NCI-H1694 (cell line): Measurements from ENCODE around the gene ATP8B2.
"Not testable (repeated sequence)": the region's sequence is repeated elsewhere in the genome, so short reads cannot be mapped to it uniquely, and the experiment has no call there.

ENCODE experiments used
- DNase-seq: peaks from one replicate; lab custom pipeline; 2025; lab: John Stamatoyannopoulos, UW

Gene ATP8B2, protein sequence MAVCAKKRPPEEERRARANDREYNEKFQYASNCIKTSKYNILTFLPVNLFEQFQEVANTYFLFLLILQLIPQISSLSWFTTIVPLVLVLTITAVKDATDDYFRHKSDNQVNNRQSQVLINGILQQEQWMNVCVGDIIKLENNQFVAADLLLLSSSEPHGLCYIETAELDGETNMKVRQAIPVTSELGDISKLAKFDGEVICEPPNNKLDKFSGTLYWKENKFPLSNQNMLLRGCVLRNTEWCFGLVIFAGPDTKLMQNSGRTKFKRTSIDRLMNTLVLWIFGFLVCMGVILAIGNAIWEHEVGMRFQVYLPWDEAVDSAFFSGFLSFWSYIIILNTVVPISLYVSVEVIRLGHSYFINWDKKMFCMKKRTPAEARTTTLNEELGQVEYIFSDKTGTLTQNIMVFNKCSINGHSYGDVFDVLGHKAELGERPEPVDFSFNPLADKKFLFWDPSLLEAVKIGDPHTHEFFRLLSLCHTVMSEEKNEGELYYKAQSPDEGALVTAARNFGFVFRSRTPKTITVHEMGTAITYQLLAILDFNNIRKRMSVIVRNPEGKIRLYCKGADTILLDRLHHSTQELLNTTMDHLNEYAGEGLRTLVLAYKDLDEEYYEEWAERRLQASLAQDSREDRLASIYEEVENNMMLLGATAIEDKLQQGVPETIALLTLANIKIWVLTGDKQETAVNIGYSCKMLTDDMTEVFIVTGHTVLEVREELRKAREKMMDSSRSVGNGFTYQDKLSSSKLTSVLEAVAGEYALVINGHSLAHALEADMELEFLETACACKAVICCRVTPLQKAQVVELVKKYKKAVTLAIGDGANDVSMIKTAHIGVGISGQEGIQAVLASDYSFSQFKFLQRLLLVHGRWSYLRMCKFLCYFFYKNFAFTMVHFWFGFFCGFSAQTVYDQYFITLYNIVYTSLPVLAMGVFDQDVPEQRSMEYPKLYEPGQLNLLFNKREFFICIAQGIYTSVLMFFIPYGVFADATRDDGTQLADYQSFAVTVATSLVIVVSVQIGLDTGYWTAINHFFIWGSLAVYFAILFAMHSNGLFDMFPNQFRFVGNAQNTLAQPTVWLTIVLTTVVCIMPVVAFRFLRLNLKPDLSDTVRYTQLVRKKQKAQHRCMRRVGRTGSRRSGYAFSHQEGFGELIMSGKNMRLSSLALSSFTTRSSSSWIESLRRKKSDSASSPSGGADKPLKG

DNA sequence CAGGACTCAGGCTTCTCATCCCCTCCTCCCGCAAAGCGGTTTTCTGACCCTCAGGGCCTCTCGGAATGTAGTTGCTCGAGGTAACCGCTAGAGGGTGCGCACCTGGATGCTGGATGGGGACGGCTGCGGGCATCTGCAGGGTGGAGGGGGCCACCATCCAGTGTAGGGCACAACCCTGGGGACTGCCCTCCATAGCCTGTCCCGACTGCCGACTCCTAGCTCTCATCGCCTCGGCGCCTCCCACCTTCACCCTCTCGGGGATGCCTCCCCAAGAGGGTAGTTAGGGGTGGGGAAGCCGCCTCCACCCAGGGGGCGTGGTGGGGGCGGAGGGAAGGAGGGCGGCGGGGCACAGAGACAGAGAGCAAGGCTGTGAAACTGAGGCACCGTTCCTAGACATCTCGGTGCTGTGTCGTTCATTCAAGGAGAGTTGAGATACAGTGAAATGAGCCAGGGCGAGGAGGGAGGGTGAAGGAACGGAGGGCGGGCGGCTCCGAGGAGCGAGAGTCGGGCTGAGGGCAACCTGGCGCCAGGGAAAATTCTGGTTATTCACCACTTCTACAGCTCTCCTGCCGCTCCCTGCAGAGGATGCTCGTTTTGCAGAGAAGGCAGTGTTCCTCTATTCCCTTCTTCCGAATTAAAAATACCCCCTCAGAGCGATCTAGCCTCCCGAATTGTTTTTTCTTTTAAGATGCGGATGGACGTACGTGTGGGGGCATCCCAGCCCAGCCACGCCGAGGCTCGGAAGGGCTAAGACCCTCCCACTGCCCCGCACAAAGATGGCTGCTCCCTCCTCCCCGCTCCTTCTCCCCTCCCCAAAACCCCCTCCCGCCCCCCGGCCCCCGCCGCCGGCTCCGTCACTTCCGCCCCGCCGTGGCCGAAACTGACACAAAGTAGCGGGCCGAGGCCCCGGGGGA lies at the start of gene ATP8B2:
TSS of gene ATP8B2 (plus strand) at position 857 of the 914 bp plus-strand sequence. CDS start 2,617 bp downstream, outside the sequence.
- DNase-seq, result peak; percentile 92

DNA sequence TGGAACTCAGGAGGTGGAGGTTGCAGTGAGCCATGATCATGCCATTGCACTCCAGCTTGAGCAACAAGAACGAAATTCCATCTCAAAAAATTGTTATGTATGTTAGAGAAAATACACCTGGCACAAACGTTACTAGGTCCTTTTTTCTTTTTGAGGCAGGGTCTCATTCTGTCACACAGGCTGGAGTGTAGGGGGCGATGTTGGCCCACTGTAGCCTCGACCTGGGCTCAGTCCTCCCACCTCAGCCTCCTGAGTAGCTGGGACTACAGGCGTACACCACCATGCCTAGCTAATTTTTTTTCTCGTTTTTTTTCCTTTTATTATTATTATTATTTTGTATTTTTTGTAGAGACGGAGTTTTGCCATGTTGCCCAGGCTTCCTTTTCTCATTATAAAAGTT lies 48.5 kb upstream of the ATP8B2 start:
- peak; percentile 11 for DNase-seq

DNA sequence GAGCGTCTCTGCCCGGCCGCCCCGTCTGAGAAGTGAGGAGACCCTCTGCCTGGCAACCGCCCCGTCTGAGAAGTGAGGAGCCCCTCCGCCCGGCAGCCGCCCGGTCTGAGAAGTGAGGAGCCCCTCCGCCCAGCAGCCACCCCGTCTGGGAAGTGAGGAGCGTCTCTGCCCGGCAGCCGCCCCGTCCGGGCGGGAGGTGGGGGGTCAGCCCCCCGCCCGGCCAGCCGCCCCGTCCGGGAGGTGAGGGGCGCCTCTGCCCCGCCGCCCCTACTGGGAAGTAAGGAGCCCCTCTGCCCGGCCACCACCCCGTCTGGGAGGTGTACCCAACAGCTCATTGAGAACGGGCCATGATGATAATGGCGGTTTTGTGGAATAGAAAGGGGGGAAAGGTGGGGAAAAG lies 37.7 kb upstream of the ATP8B2 start:
- not testable (repeated sequence) for DNase-seq

DNA sequence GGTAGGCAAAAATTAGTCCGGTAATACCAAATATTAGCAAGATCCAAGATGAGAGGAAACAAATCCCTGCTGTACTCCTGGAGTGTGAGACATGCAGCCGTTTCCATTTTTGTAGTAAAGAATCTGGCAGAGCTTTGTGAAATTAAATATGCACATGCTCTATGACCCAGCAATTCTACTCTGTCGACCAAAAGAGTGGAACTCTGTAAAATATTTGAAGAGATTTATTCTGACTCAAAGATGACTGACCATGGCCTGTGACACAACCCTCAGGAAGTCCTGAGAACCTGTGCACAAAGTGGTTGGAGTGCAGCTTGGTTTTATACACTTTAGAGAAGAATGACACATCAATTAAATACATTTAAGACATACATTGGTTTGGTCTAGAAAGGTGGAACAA lies 36.7 kb upstream of the ATP8B2 start:
- DNase-seq, result no peak

DNA sequence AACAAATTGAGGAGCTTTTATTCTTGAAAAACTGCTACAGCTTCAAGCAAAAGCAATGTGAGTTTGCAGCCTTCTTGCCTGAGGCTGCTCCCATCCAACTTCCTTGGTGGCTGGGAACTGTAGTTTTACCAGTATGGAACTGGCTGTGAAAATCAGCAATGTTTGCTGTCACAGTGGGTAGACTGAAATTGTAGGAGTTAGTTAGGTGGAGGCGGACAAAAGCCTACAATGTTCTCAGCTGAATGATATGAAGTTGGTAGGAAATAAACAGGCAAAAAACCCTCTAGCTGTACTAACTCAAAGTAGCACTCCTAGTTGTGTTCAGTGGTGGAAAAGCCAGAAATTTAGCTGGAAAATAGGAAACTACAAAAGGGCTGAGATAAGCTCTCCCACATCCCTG lies 34.4 kb upstream of the ATP8B2 start:
- DNase-seq, result no peak

DNA sequence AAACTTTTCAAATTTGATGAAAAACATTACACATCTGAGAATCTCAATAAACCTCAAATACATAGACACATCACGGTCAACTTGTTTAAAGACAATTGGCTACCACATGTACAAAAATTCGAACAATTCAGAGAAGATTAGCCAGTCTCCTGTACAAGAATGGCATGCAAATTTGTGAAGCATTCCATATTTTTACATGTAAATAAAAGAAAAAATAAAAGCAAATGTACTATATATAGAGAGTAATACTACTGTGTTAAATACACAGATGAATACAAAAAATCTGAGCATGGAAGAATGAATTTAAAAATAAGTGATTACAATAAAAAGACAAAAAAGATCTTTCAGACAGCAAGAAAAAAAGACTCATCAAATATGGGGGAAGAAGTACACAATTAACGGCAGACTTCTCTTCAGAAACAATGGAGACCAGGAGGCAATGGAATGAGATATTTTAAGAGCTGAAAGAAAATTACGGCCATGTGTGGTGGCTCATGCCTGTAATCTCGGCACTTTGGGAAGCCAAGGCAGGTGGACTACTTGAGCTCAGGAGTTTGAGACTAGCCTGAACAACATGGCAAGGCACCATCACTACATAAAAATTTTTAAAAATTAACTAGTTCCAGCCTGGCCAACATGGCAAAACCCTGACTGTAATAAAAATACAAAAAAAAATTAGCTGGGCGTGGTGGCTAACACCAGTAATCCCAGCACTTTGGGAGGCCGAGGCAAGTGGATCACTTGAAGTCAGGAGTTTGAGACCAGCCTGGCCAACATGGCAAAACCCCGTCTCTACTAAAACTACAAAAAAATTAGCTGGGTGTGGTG lies 29.7 kb upstream of the ATP8B2 start:
- no peak for DNase-seq

DNA sequence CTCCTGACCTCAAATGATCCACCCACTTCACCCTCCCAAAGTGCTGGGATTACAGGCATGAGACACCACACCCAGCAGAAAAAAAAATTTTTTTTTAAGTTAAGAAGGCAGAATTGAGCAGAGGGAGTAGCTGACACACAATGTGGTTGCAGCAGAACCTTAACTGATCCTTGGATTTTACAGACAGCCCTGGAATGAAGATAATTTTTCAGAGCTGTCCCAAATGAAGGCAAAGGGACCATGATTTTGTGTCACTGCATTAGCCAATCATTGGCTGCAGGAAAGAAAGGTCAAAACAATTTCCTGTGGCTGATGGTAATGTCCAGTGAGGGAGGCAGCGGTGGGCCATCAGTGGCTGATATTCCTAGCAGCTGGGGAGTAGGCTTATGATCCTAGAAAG lies 23.7 kb upstream of the ATP8B2 start:
- no peak for DNase-seq

DNA sequence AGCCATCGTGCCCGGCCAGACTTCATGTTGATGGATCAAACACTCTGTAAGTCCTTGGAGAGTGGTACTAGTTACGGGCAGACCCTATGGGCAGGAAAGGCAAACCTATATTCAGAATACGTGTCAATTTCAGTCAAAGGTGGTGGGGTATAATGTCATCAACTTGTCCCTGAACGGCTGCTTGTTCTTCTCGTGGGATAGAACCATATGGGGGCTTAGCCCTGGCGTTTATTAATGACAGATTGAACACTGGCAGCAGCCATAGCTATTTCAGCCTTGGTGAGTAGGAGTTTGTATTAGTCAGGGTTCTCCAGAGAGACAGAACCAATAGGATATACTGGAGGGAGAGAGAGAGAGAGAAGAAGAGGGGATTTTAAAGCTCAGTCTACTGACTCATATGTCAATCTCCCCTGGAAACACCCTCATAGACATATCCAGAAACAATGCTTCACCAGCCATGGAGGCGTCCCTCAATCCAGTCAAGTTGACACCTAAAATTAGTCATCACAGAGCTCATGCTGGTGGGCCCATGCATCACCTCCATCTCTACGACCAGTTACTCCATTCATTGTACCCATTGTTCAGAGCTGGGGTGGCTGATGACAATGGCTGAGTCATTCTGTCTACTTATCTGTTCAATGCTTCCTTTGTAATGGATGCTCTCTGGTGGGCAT lies 20.5 kb upstream of the ATP8B2 start:
- DNase-seq, result no peak

DNA sequence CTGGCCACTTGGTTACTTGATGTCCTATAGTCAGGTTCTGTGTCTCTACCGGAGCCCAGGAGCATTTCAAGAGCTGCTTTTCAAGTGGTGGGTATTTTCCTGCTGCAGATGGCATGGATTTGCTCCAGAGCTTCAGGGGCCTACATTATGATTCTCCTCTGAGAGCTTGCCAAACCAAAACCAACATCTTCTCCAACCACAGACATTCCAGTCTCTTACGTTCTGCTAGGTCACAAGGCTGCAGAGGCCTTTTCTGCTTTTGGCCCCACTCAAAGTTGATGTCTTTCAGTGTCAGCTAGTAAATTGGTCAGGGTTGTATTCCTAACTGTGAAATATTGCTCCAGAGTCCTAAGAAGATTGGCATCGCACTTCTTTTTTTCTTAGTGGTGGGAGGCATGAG lies 19.2 kb upstream of the ATP8B2 start:
- no peak for DNase-seq

DNA sequence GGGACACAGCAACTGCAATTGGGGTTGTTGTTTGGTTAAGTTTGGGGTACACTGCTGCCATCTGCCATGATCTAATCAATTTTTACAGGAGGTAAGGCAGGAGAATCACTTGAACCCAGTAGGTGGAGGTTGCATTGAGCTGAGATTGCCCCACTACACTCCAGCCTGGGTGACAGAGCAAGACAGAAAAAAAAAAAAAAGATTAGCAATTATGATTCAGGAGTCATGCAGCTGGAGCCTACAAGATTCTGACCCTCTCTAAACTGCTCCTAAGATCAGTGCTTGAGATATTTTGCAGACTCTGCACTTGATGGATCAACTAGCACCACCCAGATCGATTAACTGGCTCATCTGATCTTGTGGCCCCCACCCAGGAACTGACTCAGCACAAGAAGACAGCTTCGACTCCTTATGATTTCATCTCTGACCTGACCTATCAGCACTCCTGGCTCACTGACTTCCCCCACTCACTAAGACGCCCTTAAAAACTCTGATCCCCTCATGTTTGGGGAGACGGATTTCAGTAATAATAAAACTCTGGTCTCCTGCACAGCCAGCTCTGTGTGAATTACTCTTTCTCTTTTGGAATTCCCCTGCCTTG lies 17.6 kb upstream of the ATP8B2 start:
- DNase-seq, result not testable (repeated sequence)

DNA sequence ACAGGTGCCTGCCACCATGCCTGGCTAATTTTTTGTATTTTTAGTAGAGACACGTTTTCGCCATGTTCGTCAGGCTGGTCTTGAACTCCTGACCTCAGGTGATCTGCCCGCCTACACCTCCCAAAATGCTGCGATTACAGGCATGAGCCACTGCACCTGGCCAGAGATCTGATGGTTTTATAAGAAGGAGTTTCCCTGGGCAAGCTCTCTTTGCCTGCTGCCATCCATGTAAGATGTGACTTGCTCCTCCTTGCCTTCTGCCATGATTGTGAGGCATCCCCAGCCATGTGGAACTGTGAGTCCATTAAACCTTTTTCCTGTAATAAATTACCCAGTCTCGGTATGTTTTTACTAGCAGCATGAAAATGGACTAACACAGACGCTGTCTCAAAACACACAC lies 16.2 kb upstream of the ATP8B2 start:
- not testable (repeated sequence) for DNase-seq

DNA sequence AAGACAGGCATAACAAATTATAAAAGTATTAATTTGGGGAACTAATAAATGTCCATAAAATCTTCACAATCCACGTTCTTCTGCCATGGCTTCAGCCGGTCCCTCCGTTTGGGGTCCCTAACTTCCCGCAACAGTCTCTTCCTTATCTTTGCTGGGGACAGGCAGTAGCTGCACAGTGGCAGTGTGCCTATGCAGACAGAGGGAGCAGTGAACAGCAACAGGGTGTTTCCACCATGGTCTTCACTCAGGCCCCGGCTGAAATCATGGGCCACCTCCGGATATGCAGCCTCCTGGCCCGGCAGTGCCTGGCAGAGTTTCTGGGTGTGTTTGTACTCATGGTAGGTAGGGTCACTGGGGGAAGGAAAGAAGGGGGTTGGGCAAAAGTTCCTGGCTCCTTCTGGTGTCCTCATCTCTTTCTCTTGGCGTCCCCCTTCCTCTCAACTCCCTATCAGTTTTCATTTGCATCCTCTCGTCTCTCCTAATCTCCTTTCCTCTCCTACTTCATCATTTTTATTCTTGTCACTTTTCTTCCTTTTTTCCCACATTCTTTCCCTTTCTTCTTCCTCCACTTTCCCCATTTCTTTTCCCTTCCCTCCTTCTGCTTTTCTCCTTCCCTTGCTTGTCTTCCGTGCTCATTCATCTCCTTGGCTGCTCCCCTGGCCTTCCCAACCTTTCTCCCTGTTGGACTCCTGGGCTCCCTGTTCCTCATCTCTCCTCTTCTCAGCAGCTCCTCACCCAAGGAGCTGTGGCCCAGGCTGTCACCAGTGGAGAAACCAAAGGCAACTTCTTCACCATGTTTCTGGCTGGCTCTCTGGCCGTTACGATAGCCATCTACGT lies 12.9 kb upstream of the ATP8B2 start:
- DNase-seq, result not testable (repeated sequence)

DNA sequence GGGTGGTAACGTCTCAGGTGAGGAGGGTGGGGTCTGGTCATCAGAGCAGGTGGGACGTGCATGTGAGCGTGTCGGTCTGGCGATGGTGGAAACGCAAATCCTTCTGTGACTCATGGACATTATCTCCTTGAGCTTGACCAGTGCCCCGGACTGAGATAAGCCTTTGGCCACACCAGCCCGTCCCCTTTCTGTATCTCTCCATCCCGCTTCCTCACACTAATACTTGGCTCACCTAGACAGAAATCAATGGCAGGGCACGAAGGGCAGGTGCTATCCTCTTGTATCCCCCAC lies 12.3 kb upstream of the ATP8B2 start:
- DNase-seq, result no peak

DNA sequence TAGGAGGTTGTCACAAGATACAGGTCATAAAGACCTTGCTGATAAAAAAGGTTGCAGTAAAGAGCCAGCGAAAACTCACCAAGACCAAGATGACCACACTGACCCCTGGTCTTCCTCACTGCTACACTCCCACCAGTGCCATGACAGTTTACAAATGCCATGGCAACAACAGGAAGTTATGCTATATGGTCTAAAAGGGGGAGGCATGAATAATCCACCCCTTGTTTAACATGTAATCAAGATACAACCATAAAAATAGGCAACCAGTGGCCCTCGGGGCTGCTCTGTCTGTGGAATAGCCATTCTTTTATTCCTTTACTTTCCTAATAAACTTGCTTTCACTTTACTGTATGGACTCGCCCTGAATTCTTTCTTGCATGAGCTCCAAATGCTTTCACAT lies 11.1 kb upstream of the ATP8B2 start:
- not testable (repeated sequence) for DNase-seq

DNA sequence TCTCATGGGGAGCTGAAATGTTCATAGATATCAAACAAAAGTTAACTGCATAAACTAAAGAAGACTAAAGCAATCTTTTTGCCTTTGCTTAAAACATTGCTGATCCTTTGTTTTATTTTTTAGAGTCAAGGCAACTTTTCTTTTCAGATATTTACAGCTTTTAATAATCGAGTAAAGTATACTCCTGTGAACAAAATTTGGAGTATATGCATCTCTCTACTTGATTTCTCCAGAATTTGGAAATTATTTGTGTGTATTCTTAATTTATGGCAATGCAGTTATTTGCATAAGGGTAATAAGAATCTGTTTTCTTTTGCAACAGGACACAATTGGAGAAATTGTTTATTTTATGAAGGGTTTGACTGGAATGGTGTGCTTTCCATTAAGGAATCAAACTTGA lies 8.6 kb upstream of the ATP8B2 start:
- DNase-seq, result no peak

DNA sequence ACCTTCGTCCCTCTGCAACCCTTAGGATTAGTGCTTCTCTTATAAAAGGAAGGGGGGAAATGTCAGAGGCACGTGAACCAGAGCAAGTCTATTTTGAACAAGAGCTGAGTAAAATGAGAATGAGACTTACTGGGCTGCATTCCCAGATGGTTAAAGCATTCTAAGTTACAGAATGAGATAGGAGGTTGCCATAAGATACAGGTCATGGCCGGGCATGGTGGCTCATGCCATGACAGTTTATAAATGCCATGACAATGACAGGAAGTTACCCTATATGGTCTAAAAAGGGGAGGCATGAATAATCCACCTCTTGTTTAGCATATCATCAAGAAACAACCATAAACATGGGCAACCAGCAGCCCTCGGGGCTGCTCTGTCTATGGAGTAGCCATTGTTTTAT lies 6.9 kb upstream of the ATP8B2 start:
- no peak for DNase-seq

DNA sequence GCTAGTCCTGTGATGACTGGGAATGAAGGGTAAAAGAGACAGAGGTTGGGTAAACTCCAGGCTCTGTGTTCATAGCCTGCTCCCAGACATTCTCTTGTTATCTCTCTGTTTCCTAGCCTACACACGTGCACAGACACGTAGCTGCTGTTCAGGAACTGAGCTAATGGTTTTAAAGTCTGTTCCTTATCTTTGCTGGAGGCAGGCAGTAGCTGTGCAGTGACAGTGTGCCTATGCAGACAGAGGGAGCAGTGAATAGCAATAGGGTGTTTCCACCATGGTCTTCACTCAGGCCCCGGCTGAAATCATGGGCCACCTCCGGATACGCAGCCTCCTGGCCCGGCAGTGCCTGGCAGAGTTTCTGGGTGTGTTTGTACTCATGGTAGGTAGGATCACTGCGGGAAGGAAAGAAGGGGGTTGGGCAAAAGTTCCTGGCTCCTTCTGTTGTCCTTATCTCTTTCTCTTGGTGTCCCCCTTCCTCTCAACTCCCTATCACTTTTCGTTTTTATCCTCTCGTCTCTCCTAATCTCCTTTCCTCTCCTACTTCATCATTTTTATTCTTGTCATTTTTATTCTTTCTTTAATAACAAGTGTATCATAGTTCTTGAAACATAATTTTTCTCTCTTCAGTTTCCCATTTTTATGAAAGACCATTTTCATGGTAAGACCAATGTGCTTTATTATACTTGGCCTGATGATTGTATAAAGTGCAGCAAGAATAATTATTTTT lies 4.3 kb upstream of the ATP8B2 start, which contains the start of gene AQP10:
TSS of gene AQP10 (plus strand) at position 212 of the 727 bp plus-strand sequence. CDS start at position 275, 63 bp downstream.
- DNase-seq, result no peak

DNA sequence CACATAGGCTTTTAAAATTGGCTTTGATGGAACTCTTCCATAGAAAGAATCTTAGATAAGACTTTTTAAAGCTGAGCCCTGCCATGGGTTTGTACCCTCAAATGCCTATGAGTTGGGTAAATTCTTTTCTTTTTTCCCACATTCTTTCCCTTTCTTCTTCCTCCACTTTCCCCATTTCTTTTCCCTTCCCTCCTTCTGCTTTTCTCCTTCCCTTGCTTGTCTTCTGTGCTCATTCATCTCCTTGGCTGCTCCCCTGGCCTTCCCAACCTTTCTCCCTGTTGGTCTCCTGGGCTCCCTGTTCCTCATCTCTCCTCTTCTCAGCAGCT lies 3.8 kb upstream of the ATP8B2 start:
- DNase-seq, result not testable (repeated sequence)
